Calu3 (cell line): ENCODE data around the gene ARL11. TPM values are rescaled to one million over a fixed set of nuclear protein-coding genes. Genes with fewer than 3 reads are reported as not detected.

Experiments used
- BruUV-seq: library from RNA; stranded (reverse); fragments of 400-500 nt; replicated peaks from 2 replicates; lab custom pipeline; 2021; lab: Mats Ljungman, UMichigan
- CTCF ChIA-PET: fragments of 300-600 bp; sonication (Branson Sonifier 250); formaldehyde crosslinking; loops from one replicate; lab custom pipeline; 2022; ENCODE audit warnings: antibody characterized with exemption; lab: Charles Lee
- DNase-seq: peaks from one replicate; pipeline ENCODE4 v3.0.0; 2022
- H3K27ac Mint-ChIP-seq: one replicate; pipeline ENCODE4 v1.8.0; 2022; ENCODE audit warnings: mixed read lengths; ENCODE audit not compliant: unreplicated experiment
- H3K27me3 Mint-ChIP-seq: one replicate; pipeline ENCODE4 v1.8.0; 2022; ENCODE audit warnings: mixed read lengths; ENCODE audit not compliant: unreplicated experiment
- H3K36me3 Mint-ChIP-seq: one replicate; pipeline ENCODE4 v1.8.0; 2022; ENCODE audit warnings: mild to moderate bottlenecking, moderate library complexity, mixed read lengths; ENCODE audit not compliant: insufficient read depth, unreplicated experiment
- H3K4me1 Mint-ChIP-seq: one replicate; pipeline ENCODE4 v1.8.0; 2022; ENCODE audit warnings: mild to moderate bottlenecking, low read depth, mixed read lengths; ENCODE audit not compliant: unreplicated experiment
- H3K4me3 Mint-ChIP-seq: one replicate; pipeline ENCODE4 v1.8.0; 2022; ENCODE audit warnings: mild to moderate bottlenecking, low read depth, moderate library complexity, mixed read lengths; ENCODE audit not compliant: unreplicated experiment
- H3K9me3 Mint-ChIP-seq: one replicate; pipeline ENCODE4 v1.8.0; 2022; ENCODE audit warnings: low read depth, mixed read lengths; ENCODE audit not compliant: unreplicated experiment
- CTCF ChIP-seq: fragments of 200-600 bp; IDR thresholded peaks from one replicate; pipeline ENCODE4 v1.8.0; 2022; ENCODE audit warnings: antibody characterized with exemption; ENCODE audit not compliant: unreplicated experiment
- intact Hi-C: fragments of 100-400 bp; cut with micrococcal nuclease; formaldehyde crosslinking; loops from one replicate; pipeline ENCODE4 v1.10.0; 2022; ENCODE audit not compliant: unreplicated experiment
- total RNA-seq: library from RNA; stranded (reverse); gene quantifications from 2 replicates; pipeline ENCODE4 v1.2.3, GENCODE V29; 2022

Gene ARL11
- total RNA-seq, 1 experiment from 2014 or later: not detected

- intact Hi-C loops: no loop called here
- Mint-ChIP-seq H3K9me3 (no peaks in the 10 kb centered on the region), H3K27me3 (no peaks in the 10 kb centered on the region), H3K4me3 (no peak overlapping the region), H3K27ac (no peak overlapping the region), H3K36me3 (no peaks in the 10 kb centered on the region), H3K4me1 (no peaks in the 10 kb centered on the region)
- no peak for DNase-seq
- BruUV-seq: no TSS peak
- TF ChIP-seq CTCF: no peak
- CTCF ChIA-PET: no interaction called here
Measured at GRCh38 chr13:49622174-49622946, 5.9 kb upstream of the ARL11 start.

- BruUV-seq: no TSS peak
- no peaks in the 10 kb centered on the region for H3K4me1 Mint-ChIP-seq
- H3K27ac Mint-ChIP-seq: no peak overlapping the region
- H3K27me3 Mint-ChIP-seq: no peaks in the 10 kb centered on the region
- CTCF ChIA-PET: interaction anchor here (0.7 kb wide), 1 partner anchor 128 kb away, joined by 3 read pairs; no protein-coding TSS in a partner anchor
- DNase-seq: no peak
- intact Hi-C loops: no loop called here
- no peaks in the 10 kb centered on the region for H3K9me3 Mint-ChIP-seq
- no peak overlapping the region for H3K4me3 Mint-ChIP-seq
- no peaks in the 10 kb centered on the region for H3K36me3 Mint-ChIP-seq
- TF ChIP-seq CTCF: no peak
Measured at GRCh38 chr13:49624229-49624628, 4.1 kb upstream of the ARL11 start.

- no peak for TF ChIP-seq CTCF
- no peaks in the 10 kb centered on the region for H3K36me3 Mint-ChIP-seq
- H3K4me3 Mint-ChIP-seq: no peak overlapping the region
- no peaks in the 10 kb centered on the region for H3K9me3 Mint-ChIP-seq
- no peak overlapping the region for H3K27ac Mint-ChIP-seq
- no peaks in the 10 kb centered on the region for H3K27me3 Mint-ChIP-seq
- intact Hi-C loops: no loop called here
- no TSS peak for BruUV-seq
- peak; percentile 2 for DNase-seq
- no peaks in the 10 kb centered on the region for H3K4me1 Mint-ChIP-seq
- CTCF ChIA-PET: interaction anchor here (0.7 kb wide), 1 partner anchor 382 kb away, joined by 3 read pairs; no protein-coding TSS in a partner anchor
Measured at GRCh38 chr13:49625392-49626079, 2.8 kb upstream of the ARL11 start.

- no peak overlapping the region for H3K27ac Mint-ChIP-seq
- no TSS peak for BruUV-seq
- H3K27me3 Mint-ChIP-seq: no peaks in the 10 kb centered on the region
- TF ChIP-seq CTCF: no peak
- intact Hi-C loops: no loop called here
- CTCF ChIA-PET: no interaction called here
- no peaks in the 10 kb centered on the region for H3K4me1 Mint-ChIP-seq
- DNase-seq: no peak
- no peaks in the 10 kb centered on the region for H3K9me3 Mint-ChIP-seq
- H3K4me3 Mint-ChIP-seq: no peak overlapping the region
- no peaks in the 10 kb centered on the region for H3K36me3 Mint-ChIP-seq
Measured at GRCh38 chr13:49629196-49629938, 1.1 kb downstream of the ARL11 start.
